Ovary (tissue), 3 donors: ENCODE results near the gene OSBPL8.

Experiments
- POLR2A ChIP-seq: fragments of 450-650 bp; IDR thresholded peaks from one replicate; pipeline ENCODE4 v1.6.1; 2017; ENCODE audit warnings: antibody characterized with exemption, mild to moderate bottlenecking, moderate library complexity
- TF ChIP-seq, protein P1 (sequence below), 3 donors: fragments of 450-650 bp in 2 of 3; fragments of 200-600 bp in 1 of 3; IDR thresholded peaks; one replicate each; pipeline versions ENCODE4 v1.5.1 to v1.8.0; 2016 to 2022; ENCODE audit warnings: antibody characterized with exemption in 3 of 3, mild to moderate bottlenecking in 1 of 3
- donor health status: DM: no; HTN: no; CAD: no.

DNA sequence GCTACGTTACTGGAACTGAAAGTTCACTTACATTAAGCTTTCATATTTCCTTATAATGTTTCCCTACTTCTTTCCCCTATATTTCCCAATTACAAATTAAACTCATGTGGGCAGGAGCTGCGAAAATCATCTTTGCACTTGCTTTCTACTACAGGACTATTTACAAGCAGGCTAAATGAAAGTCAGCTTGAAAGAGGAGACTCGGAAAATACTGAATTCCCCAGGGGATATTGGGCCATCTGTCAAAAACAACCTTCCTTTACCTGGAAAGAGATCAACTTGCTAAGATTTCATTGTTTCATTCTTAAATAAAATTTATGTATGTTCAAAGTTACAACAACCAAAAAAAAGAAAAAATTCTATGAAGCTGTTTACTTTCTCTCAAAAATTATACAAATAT, 118.6 kb downstream of the OSBPL8 start:
- TF ChIP-seq, protein P1, sequence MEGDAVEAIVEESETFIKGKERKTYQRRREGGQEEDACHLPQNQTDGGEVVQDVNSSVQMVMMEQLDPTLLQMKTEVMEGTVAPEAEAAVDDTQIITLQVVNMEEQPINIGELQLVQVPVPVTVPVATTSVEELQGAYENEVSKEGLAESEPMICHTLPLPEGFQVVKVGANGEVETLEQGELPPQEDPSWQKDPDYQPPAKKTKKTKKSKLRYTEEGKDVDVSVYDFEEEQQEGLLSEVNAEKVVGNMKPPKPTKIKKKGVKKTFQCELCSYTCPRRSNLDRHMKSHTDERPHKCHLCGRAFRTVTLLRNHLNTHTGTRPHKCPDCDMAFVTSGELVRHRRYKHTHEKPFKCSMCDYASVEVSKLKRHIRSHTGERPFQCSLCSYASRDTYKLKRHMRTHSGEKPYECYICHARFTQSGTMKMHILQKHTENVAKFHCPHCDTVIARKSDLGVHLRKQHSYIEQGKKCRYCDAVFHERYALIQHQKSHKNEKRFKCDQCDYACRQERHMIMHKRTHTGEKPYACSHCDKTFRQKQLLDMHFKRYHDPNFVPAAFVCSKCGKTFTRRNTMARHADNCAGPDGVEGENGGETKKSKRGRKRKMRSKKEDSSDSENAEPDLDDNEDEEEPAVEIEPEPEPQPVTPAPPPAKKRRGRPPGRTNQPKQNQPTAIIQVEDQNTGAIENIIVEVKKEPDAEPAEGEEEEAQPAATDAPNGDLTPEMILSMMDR (IDR thresholded peaks at IDR 0.05) = no peak
- TF ChIP-seq POLR2A = no peak
